Peyer's patch (tissue), 4 donors: ENCODE results near the gene PLSCR1. TPM values are rescaled to one million over a fixed set of nuclear protein-coding genes. Genes with fewer than 3 reads are reported as not detected.
"Not testable (repeated sequence)": the region's sequence is repeated elsewhere in the genome, so short reads cannot be mapped to it uniquely, and the experiment has no call there.

Source experiments
- DNase-seq, 3 donors: peaks; one replicate each; pipeline ENCODE4 v3.0.0-alpha.2; 2017 to 2019
- H3K27ac ChIP-seq, 4 donors: fragments of 200-600 bp; sonication (generic); one replicate each; pipeline ENCODE4 v1.5.1; 2016 to 2019
- H3K27me3 ChIP-seq, 2 donors: fragments of 200-600 bp; sonication (generic); one replicate each; pipeline ENCODE4 v1.5.1; 2019
- H3K36me3 ChIP-seq, 3 donors: fragments of 200-600 bp; sonication (generic); one replicate each; pipeline ENCODE4 v1.5.1; 2016 to 2019
- H3K4me1 ChIP-seq, 4 donors: fragments of 200-600 bp; sonication (generic); one replicate each; pipeline ENCODE4 v1.5.1; 2016 to 2019
- H3K4me3 ChIP-seq, 4 donors: fragments of 200-600 bp; sonication (generic); 1 replicate in 3 of 4; 2 replicates in 1 of 4; pipeline ENCODE4 v1.5.1; 2016 to 2019; ENCODE audit warnings: mild to moderate bottlenecking in 1 of 4
- H3K9me3 ChIP-seq, 4 donors: fragments of 200-600 bp; sonication (generic); one replicate each; pipeline ENCODE4 v1.5.1; 2016 to 2019; ENCODE audit warnings: mild to moderate bottlenecking in 1 of 4
- CTCF ChIP-seq, 6 experiments: fragments of 450-650 bp in 4 of 6; fragments of 200-600 bp in 2 of 6; sonication (generic) in 1 of 6; IDR thresholded peaks; one replicate each; pipeline ENCODE4 v1.5.1; 2017 to 2019; ENCODE audit warnings: antibody characterized with exemption in 6 of 6, mild to moderate bottlenecking in 3 of 6, moderate library complexity in 1 of 6
- POLR2A ChIP-seq, 2 donors: fragments of 450-650 bp; IDR thresholded peaks; one replicate each; pipeline ENCODE4 v1.5.1; 2017; ENCODE audit warnings: antibody characterized with exemption in 2 of 2, mild to moderate bottlenecking in 2 of 2, moderate library complexity in 2 of 2
- total RNA-seq, 4 donors: library from RNA; depleted of rRNA; stranded (reverse); fragments of >200 nt; gene quantifications; one replicate each; pipeline ENCODE4 v1.1.0, GENCODE V29; 2016

Gene PLSCR1
- total RNA-seq, 4 donors from 2014 or later, result 80.7 to 93.2 (median 86.6) TPM

DNA sequence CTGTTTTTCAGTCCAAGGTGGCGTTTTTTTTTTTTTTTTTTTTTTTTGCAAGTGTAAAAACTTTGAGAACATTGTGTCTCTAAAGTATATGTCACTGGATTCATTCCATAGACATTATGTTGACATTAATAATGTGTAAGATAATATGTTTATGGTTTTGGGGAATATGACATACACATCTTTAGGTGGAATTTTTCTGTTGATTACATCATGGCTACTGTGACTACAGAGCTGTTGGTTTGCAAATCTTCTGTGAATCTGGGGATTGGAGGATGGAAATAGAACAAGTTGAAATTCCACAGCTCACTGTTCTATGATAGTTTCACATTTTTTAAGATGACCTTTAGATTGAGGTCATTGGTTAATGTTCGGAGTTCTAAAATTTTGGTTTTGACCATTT is 50.6 kb downstream of the PLSCR1 start:
- Histone ChIP-seq H3K27ac (no peak overlapping the region), H3K36me3 (no peaks in the 10 kb centered on the region), H3K4me1 (no peaks in the 10 kb centered on the region), H3K4me3 (no peak overlapping the region), H3K27me3 (no peaks in the 10 kb centered on the region), H3K9me3 (no peaks in the 10 kb centered on the region)
- DNase-seq, result no peak
- TF ChIP-seq POLR2A (IDR thresholded peaks at IDR 0.05) (no peak), CTCF (IDR thresholded peaks at IDR 0.05) (no peak)

GRCh38 chr3:146493221-146493620 is 51.2 kb downstream of the PLSCR1 start:
- Histone ChIP-seq H3K4me1 (no peaks in the 10 kb centered on the region), H3K36me3 (no peaks in the 10 kb centered on the region), H3K27ac (no peak overlapping the region), H3K27me3 (no peaks in the 10 kb centered on the region), H3K4me3 (no peak overlapping the region), H3K9me3 (no peaks in the 10 kb centered on the region)
- DNase-seq, result no peak
- TF ChIP-seq CTCF (IDR thresholded peaks at IDR 0.05) (no peak), POLR2A (IDR thresholded peaks at IDR 0.05) (no peak)

- Histone ChIP-seq H3K27me3 (no peaks in the 10 kb centered on the region), H3K36me3 (no peaks in the 10 kb centered on the region), H3K9me3 (no peaks in the 10 kb centered on the region), H3K4me1 (no peaks in the 10 kb centered on the region), H3K4me3 (no peak overlapping the region), H3K27ac (no peak overlapping the region)
- TF ChIP-seq CTCF (IDR thresholded peaks at IDR 0.05) (no peak), POLR2A (IDR thresholded peaks at IDR 0.05) (no peak)
- no peak for DNase-seq
Measured at GRCh38 chr3:146491303-146491702, 53.1 kb downstream of the PLSCR1 start.

GRCh38 chr3:146485297-146485696 is 59.1 kb downstream of the PLSCR1 start:
- Histone ChIP-seq H3K9me3 (no peaks in the 10 kb centered on the region), H3K4me3 (no peak overlapping the region), H3K4me1 (no peaks in the 10 kb centered on the region), H3K27ac (no peak overlapping the region), H3K36me3 (no peaks in the 10 kb centered on the region), H3K27me3 (no peaks in the 10 kb centered on the region)
- no peak for DNase-seq
- TF ChIP-seq POLR2A (IDR thresholded peaks at IDR 0.05) (no peak), CTCF (IDR thresholded peaks at IDR 0.05) (no peak)

GRCh38 chr3:146476094-146476740 is 68.2 kb downstream of the PLSCR1 start:
- no peaks in the 10 kb centered on the region for H3K4me1 ChIP-seq
- no peak for DNase-seq
- H3K36me3 ChIP-seq, result no peaks in the 10 kb centered on the region
- no peak for TF ChIP-seq CTCF (IDR thresholded peaks at IDR 0.05)
- TF ChIP-seq POLR2A (IDR thresholded peaks at IDR 0.05), result no peak
- no peak overlapping the region for H3K27ac ChIP-seq
- H3K9me3 ChIP-seq, result no peaks in the 10 kb centered on the region
- H3K4me3 ChIP-seq, result no peak overlapping the region
- H3K27me3 ChIP-seq, result no peaks in the 10 kb centered on the region

DNA sequence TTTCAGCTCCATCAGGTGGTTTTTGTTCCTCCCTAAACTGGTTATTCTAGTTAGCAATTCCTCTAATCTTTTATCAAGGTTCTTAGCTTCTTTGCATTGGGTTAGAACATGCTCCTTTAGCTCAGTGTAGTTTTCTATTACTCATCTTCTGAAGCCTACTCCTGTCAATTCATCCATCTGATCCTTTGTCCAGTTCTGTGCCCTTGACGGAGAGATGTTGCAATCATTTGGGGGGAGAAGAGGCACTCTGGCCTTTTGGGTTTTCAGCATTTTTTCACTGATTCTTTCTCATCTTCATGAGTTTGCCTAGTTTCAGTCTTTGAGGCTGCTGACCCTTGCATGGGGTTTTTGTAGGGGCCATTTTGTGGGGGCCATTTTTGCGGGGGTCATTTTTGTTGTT is 69.4 kb downstream of the PLSCR1 start:
- not testable (repeated sequence) for H3K4me1 ChIP-seq, DNase-seq, H3K27ac ChIP-seq, H3K9me3 ChIP-seq, H3K27me3 ChIP-seq, H3K36me3 ChIP-seq, H3K4me3 ChIP-seq
